ELF-1 (cell line): ENCODE results near the gene CAMK2B.

Source experiments
- DNase-seq: peaks from one replicate; pipeline ENCODE4 v3.0.0-alpha.2; 2016; ENCODE audit warnings: low read depth, low spot score

Gene CAMK2B

DNA sequence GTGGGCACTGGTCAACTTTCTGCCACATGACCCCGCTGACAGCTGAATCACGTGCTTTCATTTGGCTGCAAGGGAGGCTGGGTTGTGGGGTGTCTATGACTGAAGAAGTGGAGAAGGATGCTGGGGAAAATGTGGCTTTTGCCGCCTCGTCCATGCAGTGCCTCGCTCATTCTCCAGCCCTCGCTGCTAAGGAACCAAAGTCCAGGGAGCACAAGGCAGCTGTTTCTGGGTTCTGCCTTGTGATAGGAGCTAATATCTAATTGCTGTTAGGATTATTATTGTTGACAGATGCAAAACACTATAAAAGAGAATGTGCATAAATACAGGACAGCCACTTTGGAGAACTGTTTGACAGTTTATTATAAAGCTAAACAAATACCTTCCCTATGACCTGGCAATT lies 4.9 kb upstream of the CAMK2B start:
- DNase-seq: no peak

GRCh38 chr7:44329888-44330287 lies 4.5 kb upstream of the CAMK2B start:
- no peak for DNase-seq

- no peak for DNase-seq
Observed at GRCh38 chr7:44329081-44329480, 3.7 kb upstream of the CAMK2B start.

- no peak for DNase-seq
Observed at GRCh38 chr7:44327981-44328380, 2.6 kb upstream of the CAMK2B start.

DNA sequence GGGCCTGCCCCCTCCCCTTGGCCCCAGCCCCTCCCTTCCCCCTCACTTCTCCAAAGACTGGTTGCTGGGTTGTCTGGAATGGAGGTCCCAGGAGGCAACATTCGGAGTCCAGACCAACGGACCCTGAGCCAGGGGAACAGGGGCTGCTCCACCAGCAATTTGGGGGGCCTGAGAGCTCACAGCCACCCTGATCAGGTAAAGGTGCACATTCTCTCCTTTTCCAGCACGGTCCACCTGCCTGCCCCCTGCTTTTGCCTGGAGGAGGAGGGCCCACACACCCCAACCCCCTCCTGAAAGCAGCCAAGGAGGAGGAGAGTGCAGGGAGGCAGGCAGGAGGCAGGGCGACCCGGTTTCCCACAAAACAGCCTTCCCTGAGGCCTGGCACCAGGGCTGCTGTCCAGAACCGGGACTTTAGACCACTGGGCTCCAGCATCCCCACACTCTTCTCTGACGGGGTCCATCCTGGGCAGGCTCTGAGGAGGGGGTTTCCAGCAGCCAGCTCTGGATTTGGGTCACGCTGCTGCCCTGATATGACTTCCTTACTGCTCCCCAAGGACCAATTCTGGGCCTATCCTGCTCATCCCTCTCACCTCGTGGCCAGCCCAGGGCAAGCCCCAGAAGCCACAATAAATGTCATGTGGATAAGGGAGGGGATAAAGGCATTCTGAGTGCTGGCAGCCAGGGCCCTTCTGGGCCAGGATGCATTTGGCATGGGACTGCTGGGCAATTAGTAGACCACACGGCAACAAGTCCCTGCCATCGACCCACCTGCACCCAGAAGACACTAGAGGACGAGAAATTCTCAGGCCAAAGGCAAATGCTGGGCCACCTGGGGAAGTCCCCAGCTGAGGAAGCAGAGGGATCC lies 1.1 kb upstream of the CAMK2B start:
- no peak for DNase-seq

DNA sequence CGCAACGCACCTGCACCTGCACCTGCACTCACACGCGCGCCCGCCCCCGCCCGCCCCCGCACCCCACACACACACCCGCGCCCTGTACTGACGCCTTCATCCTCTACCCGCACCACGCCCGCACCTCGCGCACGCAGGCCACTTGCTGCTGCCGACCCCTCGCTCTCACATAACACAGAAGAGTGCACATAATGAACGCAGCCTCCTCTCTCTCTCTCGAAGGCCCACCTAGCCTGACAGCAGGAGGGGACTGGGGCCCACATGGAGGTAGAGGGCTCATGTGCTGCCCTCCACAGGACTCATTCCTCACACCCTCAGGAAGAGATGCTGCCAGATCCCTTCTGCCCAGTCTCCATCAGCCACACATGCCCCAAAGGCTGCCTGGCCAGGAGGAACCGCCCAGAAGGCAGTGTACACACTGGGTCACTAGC lies 432 bp upstream of the CAMK2B start:
- peak; percentile 49 for DNase-seq

- DNase-seq: no peak
Observed at GRCh38 chr7:44324481-44325200, 753 bp downstream of the CAMK2B start.

DNA sequence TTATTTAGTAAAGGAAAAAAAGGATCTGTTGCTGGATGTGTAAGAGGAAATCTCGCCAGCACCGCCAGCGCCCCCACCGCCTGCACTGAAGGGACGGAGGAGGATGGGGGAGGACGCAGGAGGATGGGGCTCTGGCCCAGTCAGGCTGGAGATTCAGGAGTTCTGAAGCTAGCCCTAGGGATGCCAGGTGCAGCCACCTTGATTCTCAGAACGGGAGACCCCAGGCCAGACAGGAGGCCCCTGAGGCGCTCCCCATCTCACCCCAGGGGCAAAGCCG lies 1.3 kb downstream of the CAMK2B start:
- DNase-seq: no peak

DNA sequence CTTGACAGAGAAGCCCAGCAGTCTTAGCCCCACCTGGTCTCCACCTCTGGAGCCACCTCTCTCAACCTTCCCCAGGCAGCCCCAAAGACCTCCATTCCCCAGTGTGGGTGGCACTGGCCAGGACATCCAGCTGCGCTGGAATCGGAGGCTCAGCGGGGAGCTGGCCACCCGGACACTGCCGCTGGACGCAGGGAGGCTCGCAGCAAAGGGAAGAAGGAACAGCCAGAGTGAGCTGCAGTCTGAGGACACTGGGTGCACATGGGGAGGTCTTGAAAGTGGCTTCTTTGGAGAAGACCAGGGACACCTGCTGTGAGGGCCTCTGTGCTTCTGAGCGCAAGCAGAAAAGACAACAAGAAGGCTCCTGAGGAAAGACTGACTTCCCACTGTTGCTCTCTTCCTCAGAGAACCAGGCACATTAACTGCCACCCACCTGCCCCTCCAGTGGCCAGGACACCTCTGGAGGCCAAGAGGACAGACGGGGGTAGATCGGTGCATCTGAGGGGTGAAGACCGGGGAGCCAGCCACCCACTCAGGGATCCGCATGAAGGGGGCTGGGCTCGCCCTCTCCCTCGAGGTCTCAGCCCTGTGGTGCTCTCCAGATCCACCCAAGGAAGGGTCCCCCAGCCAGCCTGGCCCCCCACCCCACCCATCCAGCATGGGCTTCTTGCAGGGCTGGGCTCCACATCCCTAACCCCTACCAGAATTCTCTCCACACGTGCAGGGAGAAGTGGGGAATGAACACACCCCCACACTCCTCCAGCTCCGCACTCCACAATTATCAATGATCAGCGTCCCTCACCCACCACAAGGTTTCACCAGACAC lies 1.8 kb downstream of the CAMK2B start:
- no peak for DNase-seq

DNA sequence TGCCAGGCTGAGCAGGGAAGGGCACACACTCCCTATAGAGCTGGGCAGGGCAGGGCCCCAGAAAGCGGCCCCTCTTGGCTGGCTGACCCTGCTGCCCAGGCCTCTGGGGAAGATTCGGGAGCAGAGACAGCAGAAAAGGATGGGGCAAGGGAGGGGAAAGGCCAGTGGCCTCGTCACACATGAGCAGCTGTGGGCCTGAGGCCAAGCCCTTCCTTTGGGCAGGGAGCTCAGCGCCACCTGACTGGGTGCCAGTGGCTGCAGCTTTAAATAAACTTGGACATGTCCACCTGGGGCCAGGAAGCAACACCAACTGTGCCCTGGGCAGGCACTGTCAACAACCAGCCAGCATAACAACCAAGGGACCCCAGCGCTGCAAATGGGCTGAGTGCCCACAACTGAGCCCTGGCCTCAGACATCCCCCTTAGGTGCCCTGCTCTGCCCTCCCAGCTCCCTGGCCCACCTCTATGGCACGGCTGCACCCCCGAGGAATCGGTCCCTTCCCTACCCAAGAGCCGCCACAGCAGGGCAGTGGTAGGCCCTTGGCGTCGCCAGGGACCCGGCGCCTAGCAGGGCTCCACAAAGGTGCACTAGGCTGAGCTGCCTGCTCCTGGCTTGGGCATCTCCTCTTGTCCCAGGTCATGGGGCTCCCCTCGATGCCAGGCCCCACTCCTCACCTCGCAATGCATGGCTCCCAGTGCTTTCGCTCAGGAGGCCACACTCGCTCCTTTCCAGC lies 2.6 kb downstream of the CAMK2B start:
- no peak for DNase-seq

DNA sequence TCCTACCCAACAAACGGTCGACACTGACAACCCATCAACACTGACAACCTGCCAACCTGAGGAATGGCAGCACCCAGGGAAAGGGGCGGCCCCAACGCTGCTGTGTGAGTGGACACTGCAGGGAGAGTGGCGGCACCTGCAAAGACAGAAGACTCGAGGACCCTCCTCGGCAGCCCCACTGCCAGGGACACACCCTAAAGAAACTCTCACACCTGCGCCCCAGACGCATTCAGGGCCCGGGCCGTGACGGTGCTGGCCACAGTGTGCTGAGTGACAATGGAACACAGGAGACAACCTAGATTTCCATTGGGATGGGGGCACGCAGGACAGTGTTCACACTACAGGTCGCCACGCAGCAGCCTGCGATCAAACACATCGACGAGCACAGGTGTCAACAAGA lies 3.6 kb downstream of the CAMK2B start:
- DNase-seq: no peak

DNA sequence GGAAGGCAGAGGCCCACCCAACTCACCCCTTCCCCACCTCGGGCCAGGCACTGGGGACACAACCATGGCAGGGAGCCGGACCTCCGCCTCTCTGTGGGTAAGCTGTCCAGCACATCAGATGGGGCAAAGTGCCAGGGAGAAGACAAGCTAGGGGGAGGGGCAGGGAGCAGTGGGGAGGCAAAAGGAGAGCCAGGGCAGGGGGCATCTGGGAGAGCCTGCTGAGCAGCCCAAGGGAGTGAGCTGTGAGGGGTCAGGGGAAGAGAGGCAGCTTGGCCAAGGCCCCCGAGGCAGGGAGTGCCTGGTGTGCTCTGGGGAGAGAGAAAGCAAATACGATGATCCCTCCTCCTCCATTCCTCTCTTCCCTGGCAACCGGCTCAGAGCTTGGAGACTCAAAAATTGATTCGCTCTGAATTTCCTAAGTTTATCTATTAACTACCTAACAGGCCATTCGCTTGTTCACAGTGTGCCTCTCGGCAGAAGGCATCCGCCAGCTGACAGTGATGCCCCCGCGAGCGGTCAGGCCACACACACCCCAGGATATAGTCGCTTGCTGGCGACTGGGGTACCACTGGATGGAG lies 4.5 kb downstream of the CAMK2B start:
- no peak for DNase-seq

DNA sequence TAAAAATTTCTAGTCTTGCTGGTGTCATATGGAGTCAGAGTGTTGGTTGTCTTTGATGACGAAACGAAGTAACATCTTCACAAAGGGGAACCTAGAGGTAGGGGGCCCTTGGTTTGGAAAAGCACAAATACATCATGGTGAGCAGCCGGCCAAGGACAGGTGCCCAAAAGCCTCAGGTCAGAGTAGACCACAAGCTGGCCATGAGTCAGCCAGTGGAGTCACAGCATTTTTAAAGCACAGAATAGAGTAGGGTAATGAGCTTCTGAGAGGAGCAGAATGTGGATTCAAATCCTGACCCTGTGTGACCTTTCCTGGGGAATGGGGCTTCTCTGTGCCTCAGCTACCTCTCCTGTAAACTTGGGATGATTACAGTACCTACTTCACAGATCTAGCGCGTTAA lies 5.3 kb downstream of the CAMK2B start:
- no peak for DNase-seq

- no peak for DNase-seq
Observed at GRCh38 chr7:44318332-44318731, 7.1 kb downstream of the CAMK2B start.

DNA sequence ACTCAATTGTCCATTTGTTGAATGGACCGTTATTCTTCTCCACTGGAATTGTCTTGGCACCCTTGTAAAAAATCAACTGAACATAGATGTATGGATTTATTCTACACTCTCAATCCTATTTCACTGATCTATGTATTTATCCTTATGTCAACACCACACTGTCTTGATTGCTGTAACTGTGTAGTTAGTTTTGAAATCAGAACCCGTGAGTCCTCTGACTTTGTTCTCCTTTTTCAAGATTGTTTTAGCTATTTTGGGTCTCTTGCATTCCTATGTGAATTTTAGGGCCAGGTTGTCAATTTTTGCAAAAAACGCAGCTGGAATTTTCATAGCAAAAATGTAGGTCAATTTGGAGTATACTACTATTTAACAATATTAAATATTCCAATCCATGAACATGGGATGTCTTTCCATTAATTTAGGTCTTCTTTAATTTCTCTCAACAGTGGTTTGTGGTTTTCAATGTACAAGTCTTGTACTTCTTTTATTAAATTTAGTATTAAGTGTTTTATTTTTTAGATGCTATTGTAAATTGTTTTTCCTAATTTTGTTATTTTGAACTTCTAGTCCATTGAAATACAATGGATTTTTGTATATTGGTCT lies 10.0 kb downstream of the CAMK2B start:
- DNase-seq: no peak

GRCh38 chr7:44313621-44314031 lies 11.8 kb downstream of the CAMK2B start:
- DNase-seq: no peak

GRCh38 chr7:44313016-44313415 lies 12.4 kb downstream of the CAMK2B start:
- no peak for DNase-seq

DNA sequence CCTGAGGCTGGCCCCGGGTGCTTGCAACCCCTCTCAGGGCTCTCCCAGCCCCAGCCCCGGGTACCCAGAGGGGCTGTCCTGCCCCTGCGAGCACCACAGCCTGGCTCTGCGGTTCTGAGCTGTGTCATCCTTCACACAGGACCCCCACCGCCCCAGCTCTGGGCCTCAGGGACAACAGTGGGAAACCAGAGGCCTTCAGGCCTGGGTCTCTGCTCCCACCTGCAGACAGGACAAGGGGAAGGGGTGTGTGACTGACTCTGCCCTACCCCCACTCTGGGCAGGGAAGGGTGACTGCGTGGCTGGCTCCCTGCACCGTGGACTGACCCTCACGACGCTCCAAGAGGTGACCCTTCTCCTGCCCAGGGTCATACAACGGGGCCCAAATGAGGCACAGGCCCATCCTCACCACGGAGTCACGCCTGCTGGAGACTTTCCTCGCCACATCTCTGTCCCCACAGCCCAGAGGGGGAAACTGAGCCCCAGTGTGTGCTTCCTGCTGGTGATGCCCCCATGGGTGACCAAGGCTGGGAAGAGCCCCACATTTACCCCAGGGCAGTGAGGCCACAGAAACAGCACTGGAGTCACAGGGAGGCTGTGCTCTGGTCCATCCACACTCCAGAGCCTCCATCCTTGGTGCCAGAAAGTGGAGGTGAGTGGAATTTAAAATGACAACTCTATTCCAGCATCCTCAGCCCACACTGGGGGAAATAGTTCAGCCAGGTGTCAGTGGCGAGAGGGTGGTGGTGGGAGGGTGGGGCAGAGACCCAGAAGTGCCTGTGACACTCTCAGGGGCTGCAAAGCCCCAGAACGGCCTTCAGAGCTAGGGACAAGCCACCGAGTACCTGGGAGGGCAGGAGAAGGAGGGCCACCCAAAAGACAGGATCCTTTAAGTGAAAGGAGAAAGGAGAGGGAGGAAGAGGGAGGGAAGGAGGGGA lies 13.6 kb downstream of the CAMK2B start:
- no peak for DNase-seq

- DNase-seq: no peak
Observed at GRCh38 chr7:44310221-44310848, 15.1 kb downstream of the CAMK2B start.
